ENCODE results near the gene LRRC4C. TPM values are rescaled to one million over a fixed set of nuclear protein-coding genes. Genes with fewer than 3 reads are reported as not detected.
"Not testable (repeated sequence)": the region's sequence is repeated elsewhere in the genome, so short reads cannot be mapped to it uniquely, and the experiment has no call there.

The LRRC4C gene
- total RNA-seq, 1 donor from 2014 or later: not detected

DNA sequence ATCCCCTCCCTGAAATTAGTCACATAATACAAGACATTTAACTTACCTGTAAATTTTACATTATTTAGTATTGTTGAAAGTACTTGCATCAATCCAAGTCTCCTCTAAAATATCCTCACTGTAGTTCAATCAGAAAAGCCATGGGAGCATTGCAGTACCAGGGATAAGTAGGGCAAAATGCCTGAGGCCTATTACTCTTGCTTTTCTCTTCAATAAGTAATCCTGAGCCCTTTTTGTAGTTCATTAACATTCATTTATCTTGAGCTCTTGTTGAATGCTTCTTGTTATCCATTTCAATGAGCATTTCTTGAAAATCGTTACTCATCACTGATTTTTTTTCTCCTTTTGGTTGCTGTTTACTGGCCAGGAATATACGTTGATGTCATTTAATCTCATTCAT is 414.7 kb downstream of the LRRC4C start:
- Histone ChIP-seq H3K27me3 (no peaks in the 10 kb centered on the region), H3K4me1 (no peaks in the 10 kb centered on the region), H3K36me3 (no peaks in the 10 kb centered on the region), H3K4me3 (no peak overlapping the region), H3K27ac (no peak overlapping the region), H3K9me3 (no peaks in the 10 kb centered on the region)
- TF ChIP-seq, protein P1, sequence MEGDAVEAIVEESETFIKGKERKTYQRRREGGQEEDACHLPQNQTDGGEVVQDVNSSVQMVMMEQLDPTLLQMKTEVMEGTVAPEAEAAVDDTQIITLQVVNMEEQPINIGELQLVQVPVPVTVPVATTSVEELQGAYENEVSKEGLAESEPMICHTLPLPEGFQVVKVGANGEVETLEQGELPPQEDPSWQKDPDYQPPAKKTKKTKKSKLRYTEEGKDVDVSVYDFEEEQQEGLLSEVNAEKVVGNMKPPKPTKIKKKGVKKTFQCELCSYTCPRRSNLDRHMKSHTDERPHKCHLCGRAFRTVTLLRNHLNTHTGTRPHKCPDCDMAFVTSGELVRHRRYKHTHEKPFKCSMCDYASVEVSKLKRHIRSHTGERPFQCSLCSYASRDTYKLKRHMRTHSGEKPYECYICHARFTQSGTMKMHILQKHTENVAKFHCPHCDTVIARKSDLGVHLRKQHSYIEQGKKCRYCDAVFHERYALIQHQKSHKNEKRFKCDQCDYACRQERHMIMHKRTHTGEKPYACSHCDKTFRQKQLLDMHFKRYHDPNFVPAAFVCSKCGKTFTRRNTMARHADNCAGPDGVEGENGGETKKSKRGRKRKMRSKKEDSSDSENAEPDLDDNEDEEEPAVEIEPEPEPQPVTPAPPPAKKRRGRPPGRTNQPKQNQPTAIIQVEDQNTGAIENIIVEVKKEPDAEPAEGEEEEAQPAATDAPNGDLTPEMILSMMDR (IDR thresholded peaks at IDR 0.05): no peak
- no peak for DNase-seq (ENCODE audit: low spot score in 2 of 2)
- intact Hi-C loops (cut with DNase I): no loop called here

DNA sequence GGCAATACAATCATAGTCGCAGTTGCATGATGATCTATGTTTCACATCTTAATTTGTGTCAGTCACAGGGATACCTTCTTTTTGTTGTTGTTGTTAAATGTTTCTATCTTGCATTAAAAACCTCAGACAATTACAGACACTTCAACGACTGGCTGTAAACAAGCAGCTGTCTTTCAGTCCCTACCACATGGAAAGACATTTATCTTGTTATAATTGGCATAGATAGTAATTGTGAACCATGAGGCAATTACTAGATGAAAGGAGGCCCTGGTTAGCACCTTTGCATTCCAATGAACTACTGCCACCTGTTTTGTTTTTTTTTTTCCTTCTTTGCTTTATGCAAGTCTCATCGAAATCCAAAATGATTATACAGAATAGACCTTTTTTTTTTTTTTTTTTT is 416.8 kb downstream of the LRRC4C start:
- Histone ChIP-seq H3K36me3 (no peaks in the 10 kb centered on the region), H3K9me3 (no peaks in the 10 kb centered on the region), H3K4me1 (no peaks in the 10 kb centered on the region), H3K4me3 (no peak overlapping the region), H3K27me3 (no peaks in the 10 kb centered on the region), H3K27ac (no peak overlapping the region)
- TF ChIP-seq, protein P1 (IDR thresholded peaks at IDR 0.05): no peak
- no peak for DNase-seq (ENCODE audit: low spot score in 2 of 2)
- intact Hi-C loops (cut with DNase I): no loop called here

DNA sequence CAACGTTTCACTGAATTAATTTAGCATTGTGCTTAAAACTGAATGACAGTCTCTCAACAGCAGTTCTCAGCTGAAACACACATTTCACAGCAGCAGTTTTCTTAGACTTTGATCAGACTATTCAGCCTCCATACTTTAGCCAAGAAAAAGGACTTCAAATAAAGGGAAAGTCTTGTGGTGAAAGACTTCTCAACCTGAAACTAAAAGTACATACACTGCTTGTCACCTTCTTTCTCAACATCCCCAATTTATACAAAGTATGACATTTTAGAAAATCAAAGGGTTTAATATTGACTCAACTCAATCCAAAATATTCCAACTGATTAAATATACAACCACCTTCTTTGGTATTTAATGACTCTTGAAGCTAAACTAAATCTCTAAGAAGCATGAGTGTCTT is 419.0 kb downstream of the LRRC4C start:
- no peak for DNase-seq (ENCODE audit: low spot score in 2 of 2)
- no peak overlapping the region for H3K4me3 ChIP-seq
- H3K27me3 ChIP-seq: no peaks in the 10 kb centered on the region
- H3K9me3 ChIP-seq: no peaks in the 10 kb centered on the region
- intact Hi-C loops (cut with DNase I): no loop called here
- TF ChIP-seq, protein P1 (IDR thresholded peaks at IDR 0.05): no peak
- H3K27ac ChIP-seq: no peak overlapping the region
- no peaks in the 10 kb centered on the region for H3K36me3 ChIP-seq
- H3K4me1 ChIP-seq: no peaks in the 10 kb centered on the region

DNA sequence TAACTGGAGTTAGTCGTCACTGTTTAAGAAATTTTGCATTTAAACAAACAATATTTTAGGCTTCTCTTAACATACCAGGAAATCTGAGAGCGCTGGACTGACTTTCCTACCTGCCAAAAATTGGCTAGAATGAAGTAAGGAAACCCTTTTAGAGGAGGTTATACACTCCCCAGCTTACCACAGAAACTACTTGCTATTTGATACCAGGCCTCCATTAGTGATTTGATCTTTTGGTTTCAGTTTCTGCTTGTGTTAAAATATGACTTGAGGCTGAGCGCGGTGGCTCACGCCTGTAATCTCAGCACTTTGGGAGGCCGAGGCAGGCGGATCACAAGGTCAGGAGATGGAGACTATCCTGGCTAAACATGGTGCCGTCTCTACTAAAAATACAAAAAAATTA is 419.9 kb downstream of the LRRC4C start:
- Histone ChIP-seq H3K4me3 (no peak overlapping the region), H3K27ac (no peak overlapping the region), H3K36me3 (no peaks in the 10 kb centered on the region), H3K27me3 (no peaks in the 10 kb centered on the region), H3K4me1 (no peaks in the 10 kb centered on the region), H3K9me3 (no peaks in the 10 kb centered on the region)
- no peak for DNase-seq (ENCODE audit: low spot score in 2 of 2)
- intact Hi-C loops (cut with DNase I): no loop called here
- TF ChIP-seq, protein P1 (IDR thresholded peaks at IDR 0.05): no peak

DNA sequence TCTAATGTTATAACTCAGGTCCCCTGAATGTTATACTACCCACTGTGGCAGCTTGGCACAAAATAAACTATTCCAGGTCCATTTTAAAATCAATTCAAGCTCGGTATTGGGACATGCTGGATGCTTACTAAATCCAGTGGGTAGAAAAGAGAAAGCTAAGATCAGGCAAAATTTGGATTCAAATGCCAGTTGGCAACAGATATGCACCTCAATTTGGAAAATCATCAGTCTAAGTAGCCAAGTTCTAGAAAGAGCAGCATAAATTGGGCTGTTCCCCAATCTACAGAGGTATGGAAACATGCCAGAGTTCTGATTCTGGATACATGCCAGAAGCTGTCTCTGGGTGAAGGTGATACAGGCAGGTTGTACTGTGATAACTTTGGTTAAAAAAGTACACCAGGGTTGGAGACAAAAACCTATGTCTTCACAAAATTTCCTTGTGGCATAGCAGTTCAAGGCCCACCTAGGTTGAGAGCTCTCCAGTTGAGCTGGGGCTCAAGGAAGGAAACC is 427.8 kb downstream of the LRRC4C start:
- DNase-seq (ENCODE audit: low spot score in 2 of 2): no peak
- TF ChIP-seq, protein P1 (IDR thresholded peaks at IDR 0.05): no peak
- Histone ChIP-seq H3K27ac (no peak overlapping the region), H3K36me3 (no peaks in the 10 kb centered on the region), H3K4me3 (no peak overlapping the region), H3K9me3 (no peaks in the 10 kb centered on the region), H3K27me3 (no peaks in the 10 kb centered on the region), H3K4me1 (no peaks in the 10 kb centered on the region)
- intact Hi-C loops (cut with DNase I): no loop called here

DNA sequence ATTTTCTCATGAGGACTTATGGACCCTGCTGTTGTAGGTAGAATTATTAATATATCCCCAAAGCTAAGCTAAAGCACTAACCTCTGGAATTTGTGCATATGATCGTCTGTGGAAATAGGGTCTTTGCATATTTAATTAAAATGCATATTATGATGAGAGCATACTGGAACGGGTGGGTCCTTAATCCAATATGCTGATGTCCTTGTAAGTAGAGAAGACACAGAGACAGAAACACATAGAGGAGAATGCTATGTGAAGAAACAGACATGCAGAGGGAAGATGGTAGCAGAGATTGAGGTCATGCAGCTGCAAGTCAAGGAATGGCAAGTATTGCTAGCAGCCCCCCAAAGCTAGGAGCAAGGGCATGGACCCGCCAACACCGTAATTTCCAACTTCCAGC is 439.2 kb downstream of the LRRC4C start:
- DNase-seq (ENCODE audit: low spot score in 2 of 2): no peak
- Histone ChIP-seq H3K36me3 (no peaks in the 10 kb centered on the region), H3K9me3 (no peaks in the 10 kb centered on the region), H3K4me1 (no peaks in the 10 kb centered on the region), H3K4me3 (no peak overlapping the region), H3K27ac (no peak overlapping the region), H3K27me3 (no peaks in the 10 kb centered on the region)
- intact Hi-C loops (cut with DNase I): no loop called here
- TF ChIP-seq, protein P1 (IDR thresholded peaks at IDR 0.05): no peak

DNA sequence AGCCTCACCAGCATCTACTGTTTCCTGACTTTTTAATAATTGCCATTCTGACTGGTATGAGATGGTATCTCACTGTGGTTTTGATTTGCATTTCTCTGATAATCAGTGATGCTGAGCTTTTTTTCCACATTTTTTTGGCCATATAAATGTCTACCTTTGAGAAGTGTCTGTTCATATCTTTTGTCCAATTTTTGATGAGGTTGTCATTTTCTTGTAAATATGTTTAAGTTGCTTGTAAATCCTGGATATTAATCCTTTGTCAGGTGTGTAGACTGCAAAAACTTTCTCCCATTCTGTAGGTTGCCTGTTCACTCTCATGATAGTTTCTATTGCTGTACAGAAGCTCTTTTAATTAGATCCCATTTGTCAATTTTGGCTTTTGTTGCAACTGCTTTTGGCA is 439.8 kb downstream of the LRRC4C start:
- H3K9me3 ChIP-seq; H3K27ac ChIP-seq; DNase-seq (ENCODE audit: low spot score in 2 of 2); intact Hi-C loops (cut with DNase I); H3K27me3 ChIP-seq; H3K4me1 ChIP-seq; H3K36me3 ChIP-seq; H3K4me3 ChIP-seq: not testable (repeated sequence)

All from ascending aorta (tissue), 2 donors.